Endothelial cell of umbilical vein (primary cell): ENCODE results near the gene LHX5.

Source experiments
- CTCF ChIP-seq, 2 donors: IDR thresholded peaks; 1 replicate in 1 of 2; 2 replicates in 1 of 2; pipeline ENCODE4 v1.5.1; 2011; ENCODE audit warnings: low read length in 2 of 2, mild to moderate bottlenecking in 2 of 2, moderate library complexity in 2 of 2, control low read depth in 1 of 2, inconsistent platforms in 1 of 2, low read depth in 1 of 2; ENCODE audit not compliant: insufficient read depth in 1 of 2; ENCODE audit errors: extremely low read depth in 1 of 2
- POLR2A ChIP-seq: IDR thresholded peaks from 2 replicates; pipeline ENCODE4 v1.6.1; 2012; ENCODE audit warnings: low read depth, mild to moderate bottlenecking, control low read depth, low read length
- POLR2AphosphoS5 ChIP-seq: IDR thresholded peaks from 2 replicates; pipeline ENCODE4 v1.6.1; 2012; ENCODE audit warnings: low read depth, mild to moderate bottlenecking, control low read depth, low read length, moderate library complexity; ENCODE audit not compliant: insufficient read depth

- no peak for TF ChIP-seq CTCF (IDR thresholded peaks at IDR 0.05; ENCODE audit: extremely low read depth in 1 of 2, insufficient read depth in 1 of 2, low read depth in 1 of 2, low read length in 2 of 2)
- TF ChIP-seq POLR2AphosphoS5: no peak
- TF ChIP-seq POLR2A: no peak
Measured at GRCh38 chr12:113438523-113439300, 33.0 kb downstream of the LHX5 start.
